ENCODE results near the gene PDZD2.

Gene PDZD2

GRCh38 chr5:32018476-32019436 is 379.8 kb downstream of the PDZD2 start:
- H3K4me3 ChIP-seq (replicated peaks; ENCODE audit: insufficient read depth, low read length) = no peak overlapping the region
- H3K27ac ChIP-seq (replicated peaks) = no peak overlapping the region
- H3K27me3 ChIP-seq (ENCODE audit: insufficient read depth, poor library complexity, severe bottlenecking) = no peaks in the 10 kb centered on the region
- TF ChIP-seq GABPA (IDR thresholded peaks at IDR 0.05; ENCODE audit: low read depth) = no peak
- no peak for TF ChIP-seq POLR2AphosphoS5 (IDR thresholded peaks at IDR 0.05; ENCODE audit: low read depth)
- TF ChIP-seq CTCF (IDR thresholded peaks at IDR 0.05; ENCODE audit: insufficient read depth, low read length) = no peak
- no peak for TF ChIP-seq SPI1 (IDR thresholded peaks at IDR 0.05; ENCODE audit: borderline replicate concordance, low read depth)
- TF ChIP-seq REST (IDR thresholded peaks at IDR 0.05; ENCODE audit: insufficient replicate concordance, low read depth) = no peak
- no peak for DNase-seq (ENCODE audit: low read depth in 1 of 2, low spot score in 1 of 2)

- Histone ChIP-seq H3K4me3 (replicated peaks; ENCODE audit: insufficient read depth, low read length) (no peak overlapping the region), H3K27me3 (ENCODE audit: insufficient read depth, poor library complexity, severe bottlenecking) (no peaks in the 10 kb centered on the region), H3K27ac (replicated peaks) (no peak overlapping the region)
- DNase-seq (ENCODE audit: low read depth in 1 of 2, low spot score in 1 of 2) = no peak
- TF ChIP-seq POLR2AphosphoS5 (IDR thresholded peaks at IDR 0.05; ENCODE audit: low read depth) (no peak), REST (IDR thresholded peaks at IDR 0.05; ENCODE audit: insufficient replicate concordance, low read depth) (no peak), SPI1 (IDR thresholded peaks at IDR 0.05; ENCODE audit: borderline replicate concordance, low read depth) (no peak), GABPA (IDR thresholded peaks at IDR 0.05; ENCODE audit: low read depth) (no peak)
Observed at GRCh38 chr5:32020271-32020670, 381.3 kb downstream of the PDZD2 start.

GRCh38 chr5:32020946-32021345 is 382.0 kb downstream of the PDZD2 start:
- H3K27ac ChIP-seq (replicated peaks) = no peak overlapping the region
- H3K4me3 ChIP-seq (replicated peaks; ENCODE audit: insufficient read depth, low read length) = no peak overlapping the region
- TF ChIP-seq POLR2AphosphoS5 (IDR thresholded peaks at IDR 0.05; ENCODE audit: low read depth) = no peak
- TF ChIP-seq REST (IDR thresholded peaks at IDR 0.05; ENCODE audit: insufficient replicate concordance, low read depth) = no peak
- TF ChIP-seq GABPA (IDR thresholded peaks at IDR 0.05; ENCODE audit: low read depth) = no peak
- no peak for TF ChIP-seq CTCF (IDR thresholded peaks at IDR 0.05; ENCODE audit: insufficient read depth, low read length)
- TF ChIP-seq SPI1 (IDR thresholded peaks at IDR 0.05; ENCODE audit: borderline replicate concordance, low read depth) = no peak
- no peak for DNase-seq (ENCODE audit: low read depth in 1 of 2, low spot score in 1 of 2)
- H3K27me3 ChIP-seq (ENCODE audit: insufficient read depth, poor library complexity, severe bottlenecking) = no peaks in the 10 kb centered on the region

Data from HL-60 (cell line).